ENCODE results near the gene NRG4. TPM values are rescaled to one million over a fixed set of nuclear protein-coding genes. Genes with fewer than 3 reads are reported as not detected.
A peak's percentile ranks its signal among the peaks of the same experiment; 100 is the strongest.
"Not testable (repeated sequence)": the region's sequence is repeated elsewhere in the genome, so short reads cannot be mapped to it uniquely, and the experiment has no call there.

NRG4 gene
- 0.27 TPM for total RNA-seq

- intact Hi-C loops (cut with DNase I), result no loop called here
- DNase-seq (ENCODE audit: low spot score) (no peak), ATAC-seq (no peak)
Observed at GRCh38 chr15:76011627-76012551, at the start of gene NRG4. NRG4 (minus strand) TSS chr15:76012424; CDS start chr15:76011230, 1,194 bp downstream.

- intact Hi-C loops (cut with DNase I), result no loop called here
- DNase-seq (ENCODE audit: low spot score) (no peak), ATAC-seq (no peak)
Observed at GRCh38 chr15:76061700-76062099, 49.5 kb upstream of the NRG4 start.

- no peak for ATAC-seq
- DNase-seq (ENCODE audit: low spot score), result no peak
- intact Hi-C loops (cut with DNase I), result no loop called here
Observed at GRCh38 chr15:76060118-76060989, 48.1 kb upstream of the NRG4 start.

GRCh38 chr15:76059320-76060117 lies 47.3 kb upstream of the NRG4 start, which contains the start of gene TMEM266:
TMEM266 (plus strand) TSS chr15:76059985; CDS start chr15:76134264, 74,279 bp downstream.
- peak; percentile 51 for ATAC-seq
- intact Hi-C loops (cut with DNase I), result loop anchor here (10.0 kb wide), 1 partner anchor 85 kb away; no protein-coding TSS in a partner anchor
- no peak for DNase-seq (ENCODE audit: low spot score)

- intact Hi-C loops (cut with DNase I), result loop anchor here (10.0 kb wide), 1 partner anchor 86 kb away; no protein-coding TSS in a partner anchor
- DNase-seq (ENCODE audit: low spot score), result no peak
- peak; percentile 30 for ATAC-seq
Observed at GRCh38 chr15:76058714-76059319, 46.6 kb upstream of the NRG4 start.

DNA sequence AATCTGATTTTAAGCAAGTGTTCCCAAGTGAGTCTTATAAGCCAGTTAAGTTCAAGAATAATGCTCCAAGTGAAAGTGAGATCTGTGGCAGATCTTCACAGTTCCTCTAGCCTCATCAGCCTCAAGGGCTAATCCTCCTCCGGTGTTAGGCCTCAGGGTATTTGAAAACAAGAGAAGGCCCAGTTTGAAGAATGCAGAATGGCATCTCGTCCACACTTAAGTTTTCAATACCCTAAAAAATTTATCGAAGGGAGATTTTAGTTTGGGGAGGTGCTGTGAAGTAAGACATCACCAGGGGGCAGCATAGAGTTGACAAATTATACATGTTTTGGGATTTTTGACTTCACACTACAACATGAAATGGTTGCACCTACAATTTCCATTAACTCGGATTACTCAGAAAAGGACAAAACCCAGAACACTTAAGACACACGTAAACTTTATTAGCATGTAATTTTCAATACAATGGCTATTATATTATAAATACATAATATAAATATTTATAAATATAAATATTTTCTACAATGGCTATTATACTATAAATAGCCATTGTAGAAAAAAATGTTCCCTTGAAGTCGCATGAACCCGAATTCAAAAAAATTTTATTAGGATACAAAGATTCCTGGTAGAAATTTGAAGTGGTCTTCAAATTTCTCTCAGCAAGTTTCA lies 45.2 kb upstream of the NRG4 start:
- ATAC-seq (no peak), DNase-seq (ENCODE audit: low spot score) (no peak)
- intact Hi-C loops (cut with DNase I), result loop anchor here (10.0 kb wide), 1 partner anchor 87 kb away; no protein-coding TSS in a partner anchor

- ATAC-seq, result no peak
- intact Hi-C loops (cut with DNase I), result loop anchor here (10.0 kb wide), 1 partner anchor 88 kb away; no protein-coding TSS in a partner anchor
- no peak for DNase-seq (ENCODE audit: low spot score)
Observed at GRCh38 chr15:76056931-76057330, 44.7 kb upstream of the NRG4 start.

DNA sequence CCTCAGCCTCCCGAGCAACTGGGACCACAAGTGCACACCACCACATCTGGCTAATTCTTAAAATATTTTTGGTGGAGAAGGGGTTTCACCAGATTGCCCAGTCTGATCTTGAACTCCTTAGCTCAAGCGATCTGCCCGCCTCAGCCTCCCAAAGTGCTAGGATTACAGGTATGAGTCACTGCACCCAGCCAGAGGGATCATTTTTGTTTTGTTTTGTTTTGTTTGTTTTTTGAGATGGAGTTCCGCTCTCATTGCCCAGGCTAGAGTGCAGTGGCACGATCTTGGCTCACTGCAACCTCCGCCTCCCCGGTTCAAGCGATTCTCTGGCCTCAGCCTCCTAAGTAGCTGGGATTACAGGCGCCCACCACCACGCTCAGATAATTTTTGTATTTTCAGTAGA lies 42.0 kb upstream of the NRG4 start:
- not testable (repeated sequence) for DNase-seq (ENCODE audit: low spot score); ATAC-seq
- intact Hi-C loops (cut with DNase I), result loop anchor here (10.0 kb wide), 1 partner anchor 91 kb away; no protein-coding TSS in a partner anchor

DNA sequence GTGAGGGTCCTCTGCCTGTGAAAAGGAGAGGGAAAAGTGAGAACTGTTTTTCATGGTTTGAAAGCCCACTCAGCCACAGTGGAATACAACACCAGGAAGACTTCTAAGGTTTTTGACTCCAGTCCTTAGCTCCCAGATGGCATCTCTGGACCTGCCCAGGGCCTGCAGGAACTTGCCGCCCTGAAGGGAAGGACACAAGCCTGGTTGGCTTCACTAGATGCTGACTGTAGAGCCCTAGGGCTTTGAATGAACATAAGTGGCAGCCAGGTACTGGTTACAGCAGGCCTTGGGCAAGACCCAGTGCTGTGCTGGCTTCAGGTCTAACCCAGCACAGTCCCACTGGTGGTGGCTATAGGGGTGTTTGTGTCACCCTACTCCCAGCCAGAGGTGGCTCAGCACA lies 26.3 kb upstream of the NRG4 start:
- no peak for DNase-seq (ENCODE audit: low spot score)
- intact Hi-C loops (cut with DNase I), result no loop called here
- no peak for ATAC-seq

DNA sequence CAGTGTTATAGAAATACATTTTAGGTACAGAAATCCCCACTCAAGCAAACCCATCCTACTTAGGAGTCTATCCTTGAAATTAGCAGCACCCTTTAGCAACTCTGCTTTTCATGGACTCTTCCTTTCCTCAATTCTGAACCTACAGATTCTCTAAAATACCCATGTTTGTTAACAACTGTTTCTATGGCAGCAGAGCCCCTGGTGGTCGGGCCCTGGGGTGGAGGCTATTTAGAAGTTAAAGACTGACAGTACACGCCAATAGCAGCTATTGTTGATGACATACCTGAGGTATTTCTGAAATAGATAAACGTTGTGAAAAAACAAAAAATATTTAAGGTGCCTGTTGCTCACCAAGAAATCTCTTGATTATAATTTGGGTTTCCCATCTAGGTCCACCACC lies 23.4 kb upstream of the NRG4 start:
- ATAC-seq, result no peak
- intact Hi-C loops (cut with DNase I), result no loop called here

DNA sequence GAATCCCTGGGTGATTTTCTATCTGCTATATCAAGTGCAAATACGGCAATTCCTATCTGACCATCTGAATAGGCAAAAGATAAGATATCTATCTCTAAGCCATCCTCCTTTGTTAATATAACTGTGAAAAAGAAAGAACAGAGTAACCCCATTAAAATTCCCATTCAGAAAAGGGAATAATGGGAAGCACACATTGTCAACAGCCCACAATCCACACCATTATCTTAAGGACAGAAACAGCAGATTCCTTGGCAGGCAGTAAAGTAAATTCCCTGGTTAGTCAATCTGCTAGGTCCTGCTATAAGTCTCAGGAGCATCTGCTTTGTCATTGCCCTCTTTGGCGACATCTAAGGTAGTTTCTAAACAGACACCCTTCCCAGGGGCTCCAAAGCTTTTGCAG lies 21.9 kb upstream of the NRG4 start:
- intact Hi-C loops (cut with DNase I), result no loop called here
- DNase-seq (ENCODE audit: low spot score), result no peak
- ATAC-seq, result no peak

More for the DNA sequence above, 23.4 kb upstream of the NRG4 start:
- no peak for DNase-seq (ENCODE audit: low spot score)

GRCh38 chr15:76033438-76033837 lies 21.2 kb upstream of the NRG4 start:
- intact Hi-C loops (cut with DNase I), result no loop called here
- no peak for DNase-seq (ENCODE audit: low spot score)
- ATAC-seq, result no peak

DNA sequence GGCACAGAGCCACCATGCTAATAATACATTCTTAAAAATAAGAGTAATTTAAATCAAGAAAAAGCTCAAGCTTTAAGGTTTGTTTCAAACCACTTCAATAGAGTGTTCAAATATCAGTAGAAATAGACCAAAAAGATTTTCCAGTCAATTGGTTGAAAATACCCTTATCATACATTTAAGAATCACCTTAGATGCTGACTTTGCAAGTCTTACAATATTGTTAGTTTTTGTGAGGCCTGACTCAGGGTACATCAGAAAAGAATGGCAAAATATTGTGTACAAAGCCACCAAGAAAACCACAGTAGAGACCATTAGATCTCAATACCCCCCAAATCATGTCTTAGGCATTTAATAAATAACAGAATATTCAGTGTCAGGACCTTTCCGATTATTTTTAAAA lies 19.8 kb upstream of the NRG4 start:
- intact Hi-C loops (cut with DNase I), result no loop called here
- DNase-seq (ENCODE audit: low spot score) (no peak), ATAC-seq (no peak)

DNA sequence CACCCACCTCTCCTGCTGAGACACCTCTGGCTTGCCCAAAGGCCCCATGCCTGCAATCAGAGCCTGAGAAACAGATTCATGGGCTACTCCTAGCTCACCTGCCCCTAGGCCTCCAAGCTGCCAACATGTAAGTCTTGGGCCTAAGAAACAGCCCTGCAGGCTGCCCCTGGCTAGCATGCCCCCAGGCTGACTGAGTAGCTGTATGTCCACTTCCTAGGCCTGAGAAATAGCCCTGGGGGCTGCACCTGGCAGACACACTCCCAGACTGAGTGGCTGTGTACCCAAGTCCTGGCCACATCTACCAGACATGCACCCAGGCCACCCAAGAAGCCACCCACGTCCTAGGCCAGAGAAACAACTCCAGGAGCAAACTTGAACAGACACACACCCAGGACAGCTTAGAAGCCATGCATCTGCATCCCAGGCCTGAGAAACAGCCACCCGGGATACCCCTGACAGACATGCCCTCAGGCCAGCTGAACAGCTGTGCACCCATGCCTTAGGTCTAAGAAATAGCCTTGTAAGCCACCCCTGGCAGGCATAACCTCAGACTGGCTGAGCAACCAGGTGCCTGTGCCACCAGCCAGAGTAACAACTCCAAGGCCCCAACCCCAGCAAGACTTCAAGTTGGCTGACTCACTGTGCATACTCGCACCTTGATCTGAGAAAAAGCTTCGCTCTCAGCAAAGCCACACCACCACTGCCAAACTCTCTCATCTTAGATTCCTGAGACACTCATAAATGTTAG lies 12.0 kb upstream of the NRG4 start:
- intact Hi-C loops (cut with DNase I), result no loop called here
- no peak for ATAC-seq
- DNase-seq (ENCODE audit: low spot score), result no peak

DNA sequence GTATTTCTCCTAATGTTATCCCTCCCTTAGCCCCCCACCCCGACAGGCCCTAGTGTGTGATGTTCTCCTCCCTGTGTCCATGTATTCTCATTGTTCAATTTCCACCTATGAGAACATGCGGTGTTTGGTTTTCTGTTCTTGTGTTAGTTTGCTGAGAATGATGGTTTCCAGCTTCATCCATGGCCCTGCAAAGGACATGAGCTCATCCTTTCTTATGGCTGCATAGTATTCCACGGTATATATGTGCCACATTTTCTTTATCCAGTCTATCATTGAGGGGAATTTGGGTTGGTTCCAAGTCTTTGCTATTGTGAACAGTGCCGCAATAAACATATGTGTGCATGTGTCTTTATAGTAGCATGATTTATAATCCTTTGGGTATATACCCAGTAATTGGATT lies 1.2 kb upstream of the NRG4 start:
- intact Hi-C loops (cut with DNase I); DNase-seq (ENCODE audit: low spot score); ATAC-seq: not testable (repeated sequence)

DNA sequence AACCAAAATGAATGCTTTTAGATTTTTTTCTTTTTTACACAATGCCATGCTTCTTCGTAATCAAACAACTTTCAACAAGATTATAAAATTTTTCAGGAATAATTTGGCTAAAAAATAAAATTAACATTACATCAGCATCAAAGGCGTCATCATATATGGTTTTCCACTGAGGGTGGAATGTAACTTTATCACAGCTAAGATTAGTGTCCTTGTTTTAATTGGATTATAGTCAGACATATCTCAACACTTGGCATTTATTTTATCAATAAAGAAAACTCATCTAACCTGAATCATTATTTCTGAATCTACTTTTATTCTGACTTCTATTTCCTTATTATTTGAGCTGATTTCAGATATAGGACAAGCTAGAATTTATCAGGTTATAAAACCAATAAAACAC lies 1.6 kb downstream of the NRG4 start:
- intact Hi-C loops (cut with DNase I), result no loop called here
- ATAC-seq (no peak), DNase-seq (ENCODE audit: low spot score) (no peak)

GRCh38 chr15:76006136-76006778 lies 6.0 kb downstream of the NRG4 start:
- DNase-seq (ENCODE audit: low spot score) (no peak), ATAC-seq (no peak)
- intact Hi-C loops (cut with DNase I), result no loop called here
